GM12892 (cell line): ENCODE results near the gene EIF4A3.

Source experiments
- DNase-seq: peaks from one replicate; pipeline ENCODE4 v3.0.0; 2011; ENCODE audit not compliant: insufficient read length
- FAIRE-seq: peaks from 2 replicates; lab custom pipeline; 2011; peaks lifted over from hg19 to GRCh38; lab: Jason Lieb, UNC
- POLR2A ChIP-seq: IDR thresholded peaks from 2 replicates; pipeline ENCODE4 v1.6.1; 2011; ENCODE audit warnings: low read depth, low read length, control low read depth
- POLR2AphosphoS5 ChIP-seq: IDR thresholded peaks from 2 replicates; pipeline ENCODE4 v1.6.1; 2011; ENCODE audit warnings: low read depth, low read length, control low read depth
- TAF1 ChIP-seq: IDR thresholded peaks from 2 replicates; pipeline ENCODE4 v1.6.1; 2011; ENCODE audit warnings: low read depth, mild to moderate bottlenecking, control low read depth, low read length, borderline replicate concordance

EIF4A3 gene

DNA sequence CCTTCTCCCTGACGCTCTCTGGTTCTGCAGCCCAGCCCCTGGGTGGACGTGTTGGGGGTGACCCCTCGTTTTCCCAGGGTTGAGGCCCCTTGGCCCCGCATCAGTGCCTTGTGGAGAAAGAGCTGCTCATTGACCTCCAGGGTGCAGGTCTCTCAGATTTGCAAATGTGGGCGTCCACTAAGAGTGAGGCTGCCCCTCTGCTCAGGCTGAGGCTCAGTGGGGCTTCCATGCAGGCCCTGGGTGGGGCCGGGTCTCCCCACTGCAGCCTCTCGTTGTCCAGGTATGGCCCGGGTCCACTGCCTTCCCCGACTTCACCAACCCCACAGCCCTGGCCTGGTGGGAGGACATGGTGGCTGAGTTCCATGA is 36.5 kb downstream of the EIF4A3 start:
- DNase-seq (no peak), FAIRE-seq (no peak)
- no peak for TF ChIP-seq POLR2A
- no peak for TF ChIP-seq TAF1
- no peak for TF ChIP-seq POLR2AphosphoS5

GRCh38 chr17:80109713-80110446 is 37.0 kb downstream of the EIF4A3 start:
- TF ChIP-seq POLR2AphosphoS5, result no peak
- DNase-seq, result no peak
- FAIRE-seq, result no peak

- no peak for TF ChIP-seq POLR2A
- TF ChIP-seq TAF1, result no peak
- TF ChIP-seq POLR2AphosphoS5, result no peak
- no peak for DNase-seq
- FAIRE-seq, result no peak
These were observed 37.8 kb downstream of the EIF4A3 start for GRCh38 chr17:80109066-80109660.

GRCh38 chr17:80108036-80108971 is 38.6 kb downstream of the EIF4A3 start:
- FAIRE-seq (no peak), DNase-seq (no peak)
- TF ChIP-seq POLR2A (no peak), TAF1 (no peak), POLR2AphosphoS5 (no peak)

GRCh38 chr17:80107231-80108021 is 39.5 kb downstream of the EIF4A3 start:
- FAIRE-seq, result no peak
- no peak for TF ChIP-seq POLR2AphosphoS5
- no peak for TF ChIP-seq TAF1
- no peak for TF ChIP-seq POLR2A

GRCh38 chr17:80106751-80107150 is 40.2 kb downstream of the EIF4A3 start:
- DNase-seq, result no peak
- no peak for FAIRE-seq
- TF ChIP-seq TAF1 (no peak), POLR2A (no peak), POLR2AphosphoS5 (no peak)

More at GRCh38 chr17:80107231-80108021, 39.5 kb downstream of the EIF4A3 start:
- no peak for DNase-seq

GRCh38 chr17:80106176-80106575 is 40.8 kb downstream of the EIF4A3 start:
- no peak for DNase-seq
- no peak for FAIRE-seq
- TF ChIP-seq TAF1 (no peak), POLR2AphosphoS5 (no peak), POLR2A (no peak)

- FAIRE-seq (no peak), DNase-seq (no peak)
- TF ChIP-seq POLR2A (no peak), TAF1 (no peak), POLR2AphosphoS5 (no peak)
These were observed 41.2 kb downstream of the EIF4A3 start for GRCh38 chr17:80105762-80106161.

DNA sequence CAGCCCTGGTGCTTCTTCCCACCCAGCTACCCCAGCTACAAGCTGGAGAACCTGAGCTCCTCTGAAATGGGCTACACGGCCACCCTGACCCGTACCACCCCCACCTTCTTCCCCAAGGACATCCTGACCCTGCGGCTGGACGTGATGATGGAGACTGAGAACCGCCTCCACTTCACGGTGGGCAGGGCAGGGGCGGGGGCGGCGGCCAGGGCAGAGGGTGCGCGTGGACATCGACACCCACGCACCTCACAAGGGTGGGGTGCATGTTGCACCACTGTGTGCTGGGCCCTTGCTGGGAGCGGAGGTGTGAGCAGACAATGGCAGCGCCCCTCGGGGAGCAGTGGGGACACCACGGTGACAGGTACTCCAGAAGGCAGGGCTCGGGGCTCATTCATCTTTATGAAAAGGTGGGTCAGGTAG is 42.0 kb downstream of the EIF4A3 start:
- DNase-seq, result no peak
- FAIRE-seq, result no peak
- no peak for TF ChIP-seq POLR2A
- no peak for TF ChIP-seq TAF1
- no peak for TF ChIP-seq POLR2AphosphoS5

DNA sequence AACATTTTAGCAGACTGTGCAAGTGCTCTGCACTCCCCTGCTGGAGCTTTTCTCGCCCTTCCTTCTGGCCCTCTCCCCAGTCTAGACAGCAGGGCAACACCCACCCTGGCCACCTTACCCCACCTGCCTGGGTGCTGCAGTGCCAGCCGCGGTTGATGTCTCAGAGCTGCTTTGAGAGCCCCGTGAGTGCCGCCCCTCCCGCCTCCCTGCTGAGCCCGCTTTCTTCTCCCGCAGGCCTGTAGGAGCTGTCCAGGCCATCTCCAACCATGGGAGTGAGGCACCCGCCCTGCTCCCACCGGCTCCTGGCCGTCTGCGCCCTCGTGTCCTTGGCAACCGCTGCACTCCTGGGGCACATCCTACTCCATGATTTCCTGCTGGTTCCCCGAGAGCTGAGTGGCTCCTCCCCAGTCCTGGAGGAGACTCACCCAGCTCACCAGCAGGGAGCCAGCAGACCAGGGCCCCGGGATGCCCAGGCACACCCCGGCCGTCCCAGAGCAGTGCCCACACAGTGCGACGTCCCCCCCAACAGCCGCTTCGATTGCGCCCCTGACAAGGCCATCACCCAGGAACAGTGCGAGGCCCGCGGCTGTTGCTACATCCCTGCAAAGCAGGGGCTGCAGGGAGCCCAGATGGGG is 42.5 kb downstream of the EIF4A3 start:
- DNase-seq, result no peak
- TF ChIP-seq POLR2A (no peak), POLR2AphosphoS5 (no peak), TAF1 (no peak)
- FAIRE-seq, result no peak
